HG03095 (cell line): ENCODE results near the gene ZNF296.

Source experiments
- ATAC-seq: cut with Tn5 transposase; IDR thresholded peaks from one replicate; pipeline ENCODE4 v1.9.1; 2021; ENCODE audit warnings: moderate library complexity; ENCODE audit not compliant: unreplicated experiment

ZNF296 gene

DNA sequence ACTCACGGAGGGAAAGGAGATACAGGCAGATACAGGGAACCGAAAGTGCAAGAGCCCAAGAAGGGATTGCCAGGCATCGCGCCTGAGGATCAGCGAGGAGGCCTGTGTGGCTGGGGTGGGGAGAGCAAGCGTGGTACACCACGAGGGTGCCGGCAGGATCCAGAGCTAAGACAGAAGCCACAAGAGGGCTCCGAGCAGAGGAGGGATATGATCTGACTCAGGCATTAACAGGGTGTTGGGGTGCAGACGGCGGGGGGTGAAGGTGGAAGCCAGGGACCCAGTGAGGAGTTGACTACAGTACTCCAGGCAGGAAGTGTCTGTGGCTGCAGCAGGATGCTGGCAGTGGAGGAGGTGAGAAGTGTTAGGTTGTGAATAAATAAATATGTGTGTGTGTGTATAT lies 11.3 kb upstream of the ZNF296 start:
- ATAC-seq: no peak

DNA sequence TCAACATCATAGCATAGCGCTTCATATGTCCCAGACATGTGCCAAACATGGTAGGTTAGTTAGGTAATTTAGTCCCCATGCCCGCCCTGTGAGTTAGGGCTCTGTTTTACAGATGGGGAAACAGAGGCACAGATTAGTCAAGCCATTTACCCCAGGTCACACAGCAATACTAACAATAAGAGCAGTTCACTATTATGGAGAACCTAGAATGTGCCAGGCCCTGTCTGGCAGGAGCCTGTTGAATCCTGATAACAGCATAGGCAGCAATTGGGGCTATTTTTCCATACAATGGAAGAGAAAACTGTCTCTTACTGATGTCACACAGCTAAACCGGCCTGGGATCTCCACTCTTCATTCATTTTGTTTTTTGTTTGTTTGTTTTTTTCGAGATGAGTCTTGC lies 10.2 kb upstream of the ZNF296 start:
- no peak for ATAC-seq

DNA sequence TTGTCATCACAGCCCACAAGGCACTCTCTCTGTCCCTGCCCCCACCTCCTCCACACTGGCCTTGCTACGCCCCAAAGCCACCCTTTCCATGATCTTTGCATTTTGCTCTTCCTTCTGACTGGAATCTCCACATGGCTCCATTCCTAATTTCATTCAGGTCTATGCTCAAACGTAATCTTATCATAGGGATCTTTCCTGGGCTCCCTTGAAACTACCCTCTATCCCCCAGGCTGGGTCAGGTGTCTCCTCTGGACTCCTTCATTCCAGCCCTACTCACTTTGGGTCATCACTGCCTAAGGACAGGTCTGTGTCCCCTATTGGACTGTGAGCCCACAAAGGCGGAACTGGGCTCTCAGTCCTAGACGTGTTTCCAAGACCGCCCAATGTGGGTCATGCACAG lies 5.9 kb upstream of the ZNF296 start:
- ATAC-seq: no peak

DNA sequence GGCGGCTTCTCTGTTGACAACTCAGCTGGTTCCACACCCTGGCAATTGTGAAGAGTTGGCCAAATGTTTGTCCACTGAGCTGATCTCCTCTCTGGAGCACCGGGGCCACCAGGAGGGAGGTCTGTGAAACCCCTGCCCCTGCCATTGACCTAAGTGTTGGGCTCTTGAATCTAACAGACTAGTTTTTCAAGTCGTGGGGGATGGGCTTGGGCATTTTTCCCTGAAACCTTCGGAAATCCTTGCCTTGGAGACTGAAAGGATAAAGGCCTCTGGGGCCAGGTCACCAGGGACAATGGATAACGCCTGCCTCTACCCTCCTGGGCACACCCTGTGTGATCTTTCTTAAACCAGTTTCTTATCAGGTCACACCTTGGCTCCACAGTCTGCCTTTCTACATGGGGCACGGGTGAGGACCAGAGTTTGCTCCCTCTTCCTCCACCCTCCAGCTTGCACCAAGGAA lies 3.7 kb upstream of the ZNF296 start:
- ATAC-seq: no peak

DNA sequence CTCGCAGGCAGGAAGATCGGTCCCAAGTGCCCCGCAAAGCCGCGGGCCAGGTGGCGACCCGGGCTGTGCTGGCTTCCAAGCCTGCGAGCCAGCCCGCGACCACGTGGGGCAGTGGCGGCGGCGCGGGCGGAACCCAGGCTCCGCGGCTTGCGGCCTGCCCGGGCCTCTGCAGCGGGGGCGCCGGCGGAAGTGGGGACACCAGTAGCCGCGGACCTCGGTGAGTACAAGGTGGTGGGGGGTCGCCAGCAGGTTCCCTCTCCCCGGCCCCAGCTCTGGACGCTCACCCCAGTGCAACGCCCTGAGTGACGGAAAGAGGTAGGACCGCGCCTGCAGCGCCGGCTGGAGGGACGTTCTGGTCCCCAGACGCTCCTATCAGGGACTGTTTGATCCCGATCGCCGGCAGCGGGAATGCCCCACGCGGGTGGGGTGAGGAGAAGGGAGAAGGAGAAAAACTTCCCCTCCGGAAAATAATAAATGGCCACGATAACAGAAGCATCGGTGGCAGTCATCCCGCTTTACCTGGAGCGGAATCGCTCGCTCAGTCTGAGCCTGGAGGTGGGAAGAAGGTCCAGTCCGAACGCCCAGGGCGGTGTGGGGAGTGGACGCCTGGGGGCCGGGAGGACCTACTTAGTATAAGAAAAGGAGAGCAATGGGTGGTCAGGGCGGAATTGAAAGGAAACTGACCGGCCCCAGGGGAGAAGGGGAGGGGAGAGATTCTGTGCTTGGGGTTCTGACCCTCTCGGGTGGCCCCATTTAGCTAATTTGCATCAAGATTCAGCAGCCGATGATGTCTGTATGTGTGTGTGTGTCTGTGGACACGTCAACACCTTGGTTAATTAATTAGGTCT lies 3.0 kb upstream of the ZNF296 start, which contains the start of gene GEMIN7:
TSS of gene GEMIN7 (plus strand) at position 198 of the 848 bp plus-strand sequence. CDS start 10,855 bp downstream, outside the sequence.
- no peak for ATAC-seq

DNA sequence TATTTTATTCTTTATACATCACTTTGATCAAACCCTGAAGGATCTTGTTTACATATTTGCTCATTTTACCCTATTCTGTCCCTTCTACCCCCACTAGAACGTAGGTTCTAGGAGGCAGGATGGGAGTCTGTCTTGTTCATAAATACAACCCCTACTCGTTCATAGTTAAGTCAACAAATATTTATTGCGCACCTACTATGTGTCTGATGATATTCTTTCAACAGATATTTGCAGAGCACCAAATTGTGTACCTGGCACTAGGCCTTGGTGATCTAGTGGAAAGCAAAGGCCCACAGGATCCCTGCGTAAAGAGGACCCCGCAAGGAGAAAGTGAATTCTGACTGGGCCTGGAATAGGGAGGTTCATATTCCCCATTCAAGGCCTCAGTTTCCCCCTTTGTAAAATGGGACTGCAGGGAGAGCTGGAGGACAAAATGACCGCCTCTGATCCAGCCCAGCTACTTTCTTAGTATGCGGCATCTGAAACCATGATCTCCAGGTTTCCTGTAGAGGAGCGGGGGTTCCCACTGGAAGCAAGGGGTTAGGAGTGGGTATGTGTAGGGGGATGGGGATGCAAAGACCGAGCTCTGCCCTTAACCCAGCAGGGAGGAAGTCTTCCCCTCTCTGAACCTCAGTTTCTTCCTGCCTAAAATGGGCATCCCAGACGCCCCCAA lies 2.2 kb upstream of the ZNF296 start:
- ATAC-seq: no peak

DNA sequence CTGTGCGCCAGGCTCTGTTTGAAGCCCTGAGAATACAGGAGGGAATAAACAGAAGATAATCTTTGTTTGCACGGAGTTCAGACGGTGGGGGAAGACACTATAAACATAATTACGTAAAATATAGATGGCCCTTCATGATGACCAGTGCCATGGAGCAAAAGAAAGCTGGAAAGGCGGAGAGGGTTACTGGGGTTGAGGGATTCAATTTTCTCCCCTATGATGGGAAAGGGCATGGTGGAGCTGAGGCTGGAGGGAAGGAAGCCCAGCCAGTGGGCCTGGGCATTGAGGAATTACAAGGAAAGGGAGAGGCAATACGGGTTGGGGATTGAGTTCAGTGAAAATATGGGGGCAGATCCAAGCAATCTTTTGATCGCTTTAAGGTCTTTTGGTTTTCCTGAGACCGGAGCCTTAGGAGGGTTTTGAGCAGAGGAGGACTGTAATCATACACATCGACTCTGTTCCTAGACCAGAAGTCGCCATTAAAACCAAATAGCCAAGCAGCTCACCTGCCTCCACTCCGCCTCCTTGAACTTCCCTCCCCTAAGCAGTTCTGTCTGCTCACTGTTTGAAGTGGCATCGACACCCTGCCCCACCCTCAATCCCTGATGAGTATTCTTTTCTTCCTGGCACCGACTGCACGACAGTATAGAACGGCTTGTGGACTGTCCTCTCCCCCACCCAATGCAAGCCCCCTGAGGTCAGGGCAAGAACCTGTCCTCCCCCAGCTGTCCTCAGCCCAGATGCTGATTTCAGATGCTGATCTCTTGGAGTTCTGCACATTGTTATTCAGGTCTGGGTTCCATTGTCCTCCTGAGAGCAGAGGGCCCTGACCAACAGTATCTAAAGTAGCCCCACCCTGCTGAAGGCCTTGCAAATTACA lies 813 bp upstream of the ZNF296 start:
- ATAC-seq: no peak

DNA sequence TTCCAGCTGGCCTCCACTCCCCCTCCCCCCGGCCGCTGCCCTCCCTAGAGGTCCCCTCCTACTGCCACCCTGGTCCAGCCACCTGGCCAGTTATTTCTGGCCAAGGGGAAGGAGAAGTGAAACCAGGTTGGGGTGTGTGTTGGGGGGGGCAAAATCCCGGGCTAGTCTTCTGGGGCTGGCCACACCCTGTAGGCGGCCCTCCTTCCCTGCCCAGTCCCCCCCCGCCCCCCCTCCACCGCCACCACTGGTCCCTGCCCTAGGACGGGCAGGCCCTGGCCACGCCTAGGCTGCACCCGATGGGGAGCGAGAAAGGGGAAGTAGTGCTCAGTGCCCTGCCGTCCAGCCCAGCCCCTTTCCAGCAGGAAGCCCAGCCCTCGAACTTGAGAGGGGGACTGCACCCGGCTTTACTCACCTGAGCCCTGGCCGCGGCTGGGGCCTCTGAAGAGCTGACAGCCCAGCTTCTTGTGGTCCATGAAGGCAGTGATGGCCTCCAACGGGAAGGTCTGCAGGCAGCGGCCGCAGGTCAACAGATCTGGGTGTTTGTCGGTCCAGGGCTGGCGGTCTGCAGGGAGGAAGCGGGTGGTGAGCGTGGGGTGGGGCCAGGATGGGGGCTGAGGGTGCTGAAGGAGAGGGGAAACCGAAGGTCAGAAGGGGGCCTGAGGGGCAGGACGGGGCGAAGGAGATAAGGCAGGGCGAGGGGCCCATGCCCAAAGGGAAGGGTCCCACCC lies 813 bp downstream of the ZNF296 start:
- ATAC-seq: peak; percentile 53

DNA sequence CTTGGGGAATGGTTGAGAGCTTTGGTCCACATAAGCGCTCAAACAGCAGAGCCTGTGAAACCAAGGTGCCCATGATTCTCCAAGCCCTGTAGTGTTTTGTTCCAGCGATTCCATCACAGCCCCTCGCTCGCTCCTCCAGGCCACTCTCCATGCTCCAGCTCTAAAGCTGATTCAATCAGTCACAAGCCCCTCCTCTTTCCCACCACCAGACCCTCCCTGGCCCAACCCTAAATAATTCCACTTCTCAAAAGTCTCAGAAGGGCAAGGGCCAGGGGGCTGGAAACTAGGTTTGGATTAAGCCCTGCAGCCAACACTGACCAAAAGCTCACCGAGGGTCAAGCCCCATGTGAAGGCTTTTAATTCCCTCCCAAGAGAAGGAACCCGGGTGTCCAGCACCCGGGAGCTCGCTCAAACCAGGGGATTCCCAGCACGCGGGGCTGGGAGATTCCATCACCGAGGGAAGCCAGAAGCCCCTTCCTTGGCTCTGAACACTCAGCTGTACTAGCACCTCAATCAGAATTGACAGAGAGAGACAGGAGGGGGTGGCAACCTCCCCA lies 1.5 kb downstream of the ZNF296 start:
- ATAC-seq: no peak

DNA sequence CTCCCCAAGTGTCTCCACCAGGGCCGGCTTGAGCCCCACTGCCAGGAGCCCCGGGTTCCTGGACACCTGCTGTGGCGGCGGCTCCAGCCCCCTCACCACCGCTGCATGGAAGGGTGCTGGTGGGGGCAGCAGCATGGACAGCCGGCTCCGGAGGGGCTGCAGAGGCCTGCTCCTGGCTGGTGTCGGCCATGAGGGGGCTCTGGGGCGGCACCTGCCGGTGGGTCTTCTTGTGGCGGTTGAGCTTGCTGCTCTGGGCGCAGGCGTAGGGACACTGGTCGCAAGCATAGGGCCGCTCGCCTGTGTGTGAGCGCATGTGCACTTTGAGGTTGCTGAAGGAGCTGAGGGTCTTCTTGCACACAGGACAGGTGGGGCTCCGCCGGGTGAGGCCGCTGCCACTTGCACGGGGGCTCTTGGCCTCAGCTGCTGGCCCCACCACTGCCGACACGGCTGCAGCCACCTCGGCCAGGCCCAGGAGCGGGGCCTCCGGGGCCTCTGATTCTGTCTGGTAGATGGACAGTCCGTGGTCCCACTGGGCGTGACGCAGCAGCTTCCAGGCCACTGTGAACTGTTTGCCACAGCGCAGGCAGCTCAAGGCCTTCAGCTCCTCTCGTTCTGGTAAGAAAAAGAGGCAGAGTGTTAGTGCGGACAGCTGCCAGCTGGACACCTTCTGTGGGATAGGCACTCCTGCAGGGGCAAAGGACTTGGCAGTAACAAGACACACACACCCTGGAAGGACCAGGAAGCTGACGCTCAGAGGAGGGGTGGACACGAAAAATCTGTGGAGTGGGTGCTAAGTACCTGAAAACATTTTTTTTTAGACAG lies 4.1 kb downstream of the ZNF296 start:
- no peak for ATAC-seq

DNA sequence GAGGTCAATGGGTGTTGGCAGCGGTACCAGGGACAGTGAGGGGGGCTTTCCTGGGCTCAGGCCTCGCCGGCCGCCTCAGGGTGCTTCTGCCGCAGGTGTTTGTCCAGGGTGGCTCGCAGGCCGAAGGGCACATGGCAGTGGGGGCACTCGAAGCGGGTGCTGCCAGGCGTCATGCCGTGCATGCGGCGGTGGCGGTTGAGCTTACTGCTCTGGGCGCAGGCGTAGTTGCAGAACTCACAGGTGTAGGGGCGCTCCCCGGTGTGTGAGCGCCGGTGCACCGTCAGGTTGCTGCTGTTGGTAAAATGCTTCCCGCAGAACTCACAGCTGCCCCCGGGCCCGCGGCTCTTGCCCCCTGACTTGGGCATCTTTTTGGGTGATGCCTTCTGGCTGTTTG lies 4.7 kb downstream of the ZNF296 start:
- ATAC-seq: no peak

DNA sequence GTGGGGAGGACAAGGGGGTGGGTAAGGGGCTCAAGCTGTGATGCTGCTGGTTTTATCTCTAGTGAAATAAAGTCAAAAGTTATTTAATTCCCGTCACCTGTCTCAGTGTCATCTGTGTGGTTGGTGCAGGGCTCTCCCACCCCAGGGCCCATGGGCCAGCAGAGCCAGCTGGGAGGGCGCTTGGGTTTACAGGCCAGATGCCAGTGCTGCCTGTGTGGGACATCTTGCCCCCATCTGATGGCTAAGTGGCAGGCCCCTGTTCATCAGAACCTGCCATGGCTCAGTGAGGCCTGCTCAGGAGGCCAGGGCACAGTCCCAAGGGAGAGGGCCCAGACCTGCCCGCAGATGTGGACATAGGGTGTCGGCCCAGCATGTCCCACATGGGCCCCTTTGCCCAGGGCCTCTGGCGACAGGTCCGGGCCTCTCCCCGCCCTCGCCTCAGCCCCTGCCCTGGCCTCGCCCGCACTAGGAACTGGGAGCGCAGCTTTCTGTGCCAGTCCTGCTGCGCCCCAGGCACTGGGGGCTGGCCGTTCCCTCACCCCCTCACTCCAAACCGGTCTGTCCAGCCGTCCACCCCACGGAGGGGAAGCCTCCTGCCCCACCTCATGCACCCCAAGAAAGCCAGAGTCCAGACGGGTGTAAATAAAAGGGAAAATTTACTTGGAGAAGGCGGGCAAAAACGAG lies 5.3 kb downstream of the ZNF296 start:
- no peak for ATAC-seq

DNA sequence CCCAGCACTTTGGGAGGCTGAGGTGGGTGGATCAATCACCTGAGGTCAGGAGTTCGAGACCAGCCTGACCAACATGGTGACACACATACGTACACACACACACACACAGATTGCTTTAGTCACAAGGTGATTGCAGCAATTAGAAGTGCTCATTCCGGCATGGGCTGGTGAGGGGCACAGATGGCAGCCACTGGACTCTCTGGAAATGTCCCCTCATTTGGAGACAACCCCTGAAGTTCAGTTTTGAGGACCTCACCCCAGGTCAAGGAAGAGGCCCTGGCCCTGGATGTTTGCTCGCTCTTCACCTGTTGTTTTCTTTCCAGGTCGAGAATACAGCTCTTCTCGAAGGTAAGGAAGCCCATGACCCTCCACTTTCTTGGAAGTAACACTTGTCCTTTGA lies 6.1 kb downstream of the ZNF296 start:
- ATAC-seq: no peak

DNA sequence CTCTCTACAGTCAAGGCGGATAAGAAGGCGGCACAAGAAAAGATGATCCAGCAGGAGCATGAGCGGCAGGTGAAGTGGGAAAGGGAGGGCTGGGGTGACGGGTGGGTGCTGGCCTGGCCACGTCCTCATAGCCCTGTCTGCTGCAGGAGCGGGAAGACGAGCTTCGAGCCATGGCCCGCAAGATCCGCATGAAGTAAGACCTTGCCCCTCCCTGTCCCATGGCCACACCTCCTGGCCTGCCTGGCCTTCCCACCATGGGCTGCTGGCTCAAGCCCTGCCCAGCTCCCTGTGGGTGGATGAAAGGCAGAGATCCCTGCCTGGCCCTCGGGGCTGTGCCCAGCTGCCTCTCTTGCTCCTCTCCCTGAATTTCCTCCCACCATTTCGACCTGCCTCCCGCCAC lies 7.2 kb downstream of the ZNF296 start:
- no peak for ATAC-seq

DNA sequence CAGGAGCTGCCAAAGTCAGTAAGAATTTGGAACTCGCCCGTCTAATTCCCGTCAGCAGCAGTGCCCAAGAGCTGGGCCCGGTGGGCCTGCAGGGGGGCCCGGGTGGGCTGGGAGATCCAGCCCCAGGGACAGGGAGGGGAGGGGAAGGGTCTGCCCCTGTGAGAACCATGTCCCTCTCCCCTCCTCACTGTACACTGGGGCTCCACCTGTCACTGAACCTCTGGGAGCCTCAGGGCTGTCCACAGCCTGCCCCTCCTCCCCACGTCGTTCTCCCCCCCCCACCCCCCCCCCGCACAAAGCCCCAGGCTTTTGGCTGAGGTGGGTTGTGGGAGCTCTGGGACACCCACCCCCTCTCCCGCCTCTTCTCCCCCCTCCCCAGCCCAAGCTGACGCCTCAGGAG lies 8.2 kb downstream of the ZNF296 start:
- no peak for ATAC-seq

DNA sequence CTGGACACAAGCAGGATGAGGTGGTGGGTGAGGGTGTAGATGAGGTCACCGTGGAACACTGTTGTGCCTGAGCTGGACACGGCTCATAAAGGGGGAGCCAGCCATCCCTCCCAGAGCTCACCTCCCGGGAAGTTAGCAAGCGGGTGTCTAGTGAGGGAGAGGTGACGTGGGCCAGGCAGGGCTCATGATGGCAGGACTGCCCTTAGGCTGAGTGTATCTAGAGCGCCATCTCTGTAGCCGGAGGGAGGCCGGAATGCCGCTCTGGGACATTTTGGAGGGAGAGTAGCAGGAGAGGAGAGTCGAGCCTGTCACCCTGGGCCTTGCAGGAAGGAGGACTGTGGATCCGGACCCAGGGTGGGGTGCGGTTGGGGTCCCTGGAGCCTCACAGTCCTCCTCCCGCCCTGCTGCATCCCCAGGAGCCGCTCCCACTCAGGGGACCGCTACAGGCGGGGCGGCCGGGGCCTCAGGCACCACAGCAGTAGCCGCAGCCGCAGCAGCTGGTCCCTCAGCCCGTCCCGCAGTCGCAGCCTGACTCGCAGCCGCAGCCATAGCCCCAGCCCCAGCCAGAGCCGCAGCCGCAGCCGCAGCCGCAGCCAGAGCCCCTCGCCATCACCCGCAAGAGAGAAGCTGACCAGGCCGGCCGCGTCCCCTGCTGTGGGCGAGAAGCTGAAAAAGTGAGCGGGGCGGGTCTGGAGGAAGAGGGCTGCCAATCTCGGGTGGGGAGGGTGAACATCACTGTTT lies 9.2 kb downstream of the ZNF296 start:
- ATAC-seq: no peak

DNA sequence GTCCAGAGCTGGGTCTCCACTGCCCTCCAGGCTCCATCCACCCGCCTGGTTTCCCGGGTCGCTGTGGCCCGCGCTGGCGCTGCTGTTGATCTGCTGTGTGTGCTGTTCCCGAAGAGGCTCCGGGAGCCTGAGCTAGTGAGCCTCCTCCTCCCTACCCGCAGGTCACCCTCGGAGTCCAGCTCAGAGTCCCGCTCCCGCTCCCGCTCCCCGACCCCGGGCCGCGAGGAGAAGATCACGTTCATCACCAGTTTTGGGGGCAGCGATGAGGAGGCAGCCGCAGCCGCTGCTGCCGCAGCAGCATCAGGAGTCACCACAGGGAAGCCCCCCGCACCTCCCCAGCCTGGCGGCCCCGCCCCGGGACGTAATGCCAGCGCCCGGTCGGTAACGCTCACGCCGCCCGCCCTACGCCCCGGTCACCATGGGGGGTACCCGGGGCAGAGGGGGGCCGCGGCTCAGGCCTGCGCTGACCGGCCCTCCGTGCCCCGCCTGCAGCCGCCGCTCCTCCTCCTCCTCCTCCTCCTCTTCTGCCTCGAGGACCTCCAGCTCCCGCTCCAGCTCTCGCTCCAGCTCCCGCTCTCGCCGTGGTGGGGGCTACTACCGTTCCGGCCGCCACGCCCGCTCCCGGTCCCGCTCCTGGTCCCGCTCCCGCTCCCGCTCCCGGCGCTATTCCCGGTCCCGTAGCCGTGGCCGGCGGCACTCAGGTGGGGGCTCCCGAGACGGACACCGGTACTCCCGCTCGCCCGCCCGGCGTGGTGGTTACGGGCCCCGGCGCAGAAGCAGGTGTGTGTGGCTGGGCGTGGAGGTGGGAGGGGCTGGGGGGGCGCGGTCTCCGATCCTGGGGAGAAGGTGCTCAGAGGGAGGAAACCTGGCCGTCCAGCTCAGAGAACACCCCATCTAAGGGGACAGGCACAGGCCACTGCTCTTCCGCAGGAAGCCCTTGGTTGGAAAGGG lies 12.2 kb downstream of the ZNF296 start:
- ATAC-seq: no peak
